Natural killer cell (primary cell): Measurements from ENCODE around the gene C17orf50. TPM values are rescaled to one million over a fixed set of nuclear protein-coding genes. Genes with fewer than 3 reads are reported as not detected.

ENCODE experiments used
- ATAC-seq, 3 donors: fragments of 150-1000 bp in 2 of 3; fragments of 200-7000 bp in 1 of 3; cut with Tn5 transposase; 1 replicate in 1 of 3; 2 replicates in 2 of 3; pipeline ENCODE4 v1.10.0; 2021; ENCODE audit warnings: mild to moderate bottlenecking in 2 of 3, moderate library complexity in 2 of 3
- DNase-seq, 2 donors: peaks; one replicate each; pipeline versions ENCODE4 v3.0.0 to v3.0.0-alpha.2; 2013 to 2021; ENCODE audit warnings: mixed read lengths in 1 of 2
- H3K27ac ChIP-seq: one replicate; pipeline ENCODE4 v1.5.1; 2013; ENCODE audit warnings: mild to moderate bottlenecking, low read length
- H3K27me3 ChIP-seq: one replicate; pipeline ENCODE4 v1.6.1; 2013; ENCODE audit warnings: low read length; ENCODE audit not compliant: control insufficient read depth, insufficient read depth
- H3K36me3 ChIP-seq: one replicate; pipeline ENCODE4 v1.6.1; 2013; ENCODE audit warnings: low read length; ENCODE audit not compliant: control insufficient read depth, insufficient read depth
- H3K4me1 ChIP-seq: one replicate; pipeline ENCODE4 v1.6.1; 2013; ENCODE audit warnings: low read length; ENCODE audit not compliant: control insufficient read depth, insufficient read depth
- H3K4me3 ChIP-seq: one replicate; pipeline ENCODE4 v1.5.1; 2013; ENCODE audit warnings: low read length
- H3K9me3 ChIP-seq: one replicate; pipeline ENCODE4 v1.6.1; 2013; ENCODE audit warnings: low read length; ENCODE audit not compliant: control insufficient read depth, insufficient read depth
- H3K27ac Mint-ChIP-seq, 2 donors: one replicate each; pipeline ENCODE4 v1.8.0; 2022; ENCODE audit warnings: mild to moderate bottlenecking in 2 of 2, mixed read lengths in 2 of 2, moderate library complexity in 1 of 2
- H3K27me3 Mint-ChIP-seq, 2 donors: one replicate each; pipeline ENCODE4 v1.8.0; 2022; ENCODE audit warnings: low read depth in 2 of 2, mixed read lengths in 2 of 2
- H3K36me3 Mint-ChIP-seq: one replicate; pipeline ENCODE4 v1.8.0; 2022; ENCODE audit warnings: mixed read lengths
- H3K4me1 Mint-ChIP-seq, 2 donors: one replicate each; pipeline ENCODE4 v1.8.0; 2022; ENCODE audit warnings: mixed read lengths in 2 of 2
- H3K4me3 Mint-ChIP-seq: one replicate; pipeline ENCODE4 v1.8.0; 2022; ENCODE audit warnings: mild to moderate bottlenecking, moderate library complexity, mixed read lengths
- H3K9me3 Mint-ChIP-seq, 2 donors: one replicate each; pipeline ENCODE4 v1.8.0; 2022; ENCODE audit warnings: mixed read lengths in 2 of 2
- WGBS: methylation state at CpG from one replicate; pipeline ENCODE4 v1.1.7; 2013; ENCODE audit warnings: missing lambda C conversion rate; ENCODE audit not compliant: insufficient coverage; 5-methylcytosine and 5-hydroxymethylcytosine counted together
- intact Hi-C: fragments of 100-400 bp; cut with micrococcal nuclease; formaldehyde crosslinking; loops from one replicate; pipeline ENCODE4 v1.14.2; 2022
- total RNA-seq, 4 donors: library from RNA; stranded (reverse); fragments of 120-200 nt in 1 of 4; gene quantifications; one replicate each; pipeline versions ENCODE4 v1.2.3 to v1.2.4, GENCODE V29; 2013 to 2022
- TF ChIP-seq, protein P1 (sequence below): fragments of 200-600 bp; IDR thresholded peaks from one replicate; pipeline ENCODE4 v1.8.0; 2022; ENCODE audit warnings: antibody characterized with exemption

C17orf50 gene
- total RNA-seq, 3 donors from 2014 or later (not counting 1 experiment from before 2014, with no cell fraction given) = not detected

DNA sequence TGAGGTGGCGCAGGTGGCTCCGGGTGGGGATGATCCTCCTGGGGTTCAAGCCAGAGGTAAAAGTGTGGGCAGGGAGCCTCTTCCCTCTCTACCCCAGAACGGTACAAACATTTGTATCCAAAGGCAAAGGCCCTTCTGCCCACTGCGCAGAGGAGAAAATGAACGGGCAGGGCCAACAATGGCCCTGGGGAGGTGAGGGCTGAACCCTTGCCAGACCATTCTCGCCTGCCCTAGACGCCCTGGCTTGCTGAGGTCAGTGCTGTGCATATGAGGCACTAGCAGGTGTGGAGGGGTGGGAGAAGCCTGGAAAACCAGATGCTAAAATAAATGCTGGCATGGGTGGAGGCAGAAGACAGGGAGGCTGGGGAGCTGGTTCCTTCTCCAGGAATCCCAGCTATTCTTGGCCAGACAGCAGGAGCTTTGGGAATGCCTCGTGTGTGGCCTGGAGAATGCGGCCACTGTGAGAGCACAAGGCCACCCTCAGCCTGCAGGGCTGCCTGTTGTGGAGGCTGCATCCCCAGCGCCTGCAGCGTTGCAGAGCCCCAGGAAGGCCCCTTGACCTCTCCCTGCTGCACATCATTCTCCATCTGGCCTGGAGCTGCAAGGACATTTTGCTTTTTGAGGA, 4.5 kb downstream of the C17orf50 start:
- ATAC-seq = no peak
- Mint-ChIP-seq H3K36me3 (no peaks in the 10 kb centered on the region), H3K9me3 (no peaks in the 10 kb centered on the region), H3K4me1 (peaks cover 6 to 9% of the 10 kb centered on the region in 2 donors), H3K27ac (peak overlapping the region; percentile 66 to 88), H3K4me3 (peak overlapping the region; percentile 95), H3K27me3 (peaks cover 5 to 7% of the 10 kb centered on the region in 2 donors)
- H3K9me3 ChIP-seq = no peaks in the 10 kb centered on the region
- no peak overlapping the region for H3K27ac ChIP-seq
- no peaks in the 10 kb centered on the region for H3K36me3 ChIP-seq
- 82% methylated on average over 11 of the region's 11 CpGs for WGBS
- no peak for DNase-seq
- TF ChIP-seq, protein P1, sequence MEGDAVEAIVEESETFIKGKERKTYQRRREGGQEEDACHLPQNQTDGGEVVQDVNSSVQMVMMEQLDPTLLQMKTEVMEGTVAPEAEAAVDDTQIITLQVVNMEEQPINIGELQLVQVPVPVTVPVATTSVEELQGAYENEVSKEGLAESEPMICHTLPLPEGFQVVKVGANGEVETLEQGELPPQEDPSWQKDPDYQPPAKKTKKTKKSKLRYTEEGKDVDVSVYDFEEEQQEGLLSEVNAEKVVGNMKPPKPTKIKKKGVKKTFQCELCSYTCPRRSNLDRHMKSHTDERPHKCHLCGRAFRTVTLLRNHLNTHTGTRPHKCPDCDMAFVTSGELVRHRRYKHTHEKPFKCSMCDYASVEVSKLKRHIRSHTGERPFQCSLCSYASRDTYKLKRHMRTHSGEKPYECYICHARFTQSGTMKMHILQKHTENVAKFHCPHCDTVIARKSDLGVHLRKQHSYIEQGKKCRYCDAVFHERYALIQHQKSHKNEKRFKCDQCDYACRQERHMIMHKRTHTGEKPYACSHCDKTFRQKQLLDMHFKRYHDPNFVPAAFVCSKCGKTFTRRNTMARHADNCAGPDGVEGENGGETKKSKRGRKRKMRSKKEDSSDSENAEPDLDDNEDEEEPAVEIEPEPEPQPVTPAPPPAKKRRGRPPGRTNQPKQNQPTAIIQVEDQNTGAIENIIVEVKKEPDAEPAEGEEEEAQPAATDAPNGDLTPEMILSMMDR = no peak
- H3K4me3 ChIP-seq = peak overlapping the region; percentile 83
- peaks cover 15% of the 10 kb centered on the region for H3K4me1 ChIP-seq
- H3K27me3 ChIP-seq = no peaks in the 10 kb centered on the region
- intact Hi-C loops = no loop called here

DNA sequence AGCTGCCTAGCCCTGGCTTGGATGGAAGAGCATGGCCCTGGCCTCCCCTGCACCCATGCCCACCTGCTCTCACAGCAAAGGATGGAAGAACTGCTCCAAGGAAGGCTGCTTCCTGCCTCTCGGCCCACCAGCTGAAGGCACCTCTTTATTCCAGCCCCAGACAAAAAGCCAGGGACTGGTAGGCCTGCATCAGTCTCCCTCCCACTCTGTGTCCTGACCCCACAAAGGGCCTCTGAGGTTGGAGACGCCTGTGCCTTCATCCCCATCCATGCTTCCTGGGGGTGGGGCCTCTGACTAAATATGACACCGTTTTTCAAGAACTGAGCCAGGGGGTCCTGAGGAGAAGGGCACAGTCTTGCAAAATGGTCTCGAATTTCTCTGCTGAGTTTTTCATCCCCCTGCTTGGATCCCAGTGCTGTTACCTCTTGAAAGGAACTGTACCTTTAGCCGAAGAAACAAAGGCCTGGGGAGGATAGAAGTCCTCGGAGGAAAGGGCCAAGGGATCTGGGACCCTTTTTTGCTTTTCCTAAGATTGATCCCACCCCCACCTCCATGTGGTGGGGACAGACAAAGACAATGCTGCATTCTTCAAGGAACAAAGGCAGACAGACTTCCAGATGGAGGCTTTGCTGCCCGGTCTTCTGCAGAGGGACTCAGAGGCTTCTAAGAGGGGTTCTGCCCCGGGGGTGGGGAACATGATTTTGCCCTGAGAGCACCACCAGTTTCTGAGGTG, 5.2 kb downstream of the C17orf50 start:
- Histone ChIP-seq H3K4me1 (peaks cover 15% of the 10 kb centered on the region), H3K9me3 (no peaks in the 10 kb centered on the region), H3K4me3 (no peak overlapping the region), H3K27ac (no peak overlapping the region), H3K36me3 (no peaks in the 10 kb centered on the region), H3K27me3 (no peaks in the 10 kb centered on the region)
- DNase-seq (no peak), ATAC-seq (no peak)
- intact Hi-C loops = no loop called here
- 84% methylated on average over 8 of the region's 8 CpGs for WGBS
- Mint-ChIP-seq H3K9me3 (no peaks in the 10 kb centered on the region), H3K27ac (no peak overlapping the region), H3K4me1 (peaks cover 6 to 9% of the 10 kb centered on the region in 2 donors), H3K36me3 (no peaks in the 10 kb centered on the region), H3K4me3 (peak overlapping the region; percentile 6), H3K27me3 (peaks cover 5 to 7% of the 10 kb centered on the region in 2 donors)
- TF ChIP-seq, protein P1 = no peak

DNA sequence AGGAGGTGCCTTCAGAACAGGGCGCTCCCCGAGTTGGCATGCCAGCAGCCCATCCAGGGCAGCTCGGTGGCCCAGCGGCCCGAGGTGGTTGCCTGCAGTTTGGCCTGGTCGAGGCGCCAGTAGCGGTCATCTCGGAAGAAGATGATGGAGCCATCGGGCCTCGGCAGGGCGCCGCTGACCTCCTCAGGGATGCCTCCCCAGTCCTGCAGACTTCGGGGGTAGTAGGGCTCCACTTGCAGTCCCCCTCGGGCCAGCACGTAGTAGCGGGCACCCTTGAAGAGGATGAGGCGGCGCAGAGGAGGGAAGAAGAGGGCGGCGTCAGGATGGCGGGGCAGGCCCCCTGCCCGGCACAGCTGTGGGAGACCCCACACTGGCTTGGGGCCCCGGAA, 5.8 kb downstream of the C17orf50 start:
- Histone ChIP-seq H3K36me3 (no peaks in the 10 kb centered on the region), H3K4me1 (peaks cover 15% of the 10 kb centered on the region), H3K27ac (no peak overlapping the region), H3K4me3 (no peak overlapping the region), H3K9me3 (no peaks in the 10 kb centered on the region), H3K27me3 (no peaks in the 10 kb centered on the region)
- H3K27ac Mint-ChIP-seq = no peak overlapping the region
- no peaks in the 10 kb centered on the region for H3K36me3 Mint-ChIP-seq
- H3K9me3 Mint-ChIP-seq = no peaks in the 10 kb centered on the region
- intact Hi-C loops = no loop called here
- H3K27me3 Mint-ChIP-seq = peaks cover 5 to 7% of the 10 kb centered on the region in 2 donors
- TF ChIP-seq, protein P1 = no peak
- H3K4me3 Mint-ChIP-seq = no peak overlapping the region
- 95% methylated on average over 23 of the region's 24 CpGs for WGBS
- no peak for DNase-seq
- peaks cover 6 to 9% of the 10 kb centered on the region in 2 donors for H3K4me1 Mint-ChIP-seq
- no peak for ATAC-seq
